Hypothalamus (tissue), 51 donors: Measurements from ENCODE around the gene DMWD.
"Not testable (repeated sequence)": the region's sequence is repeated elsewhere in the genome, so short reads cannot be mapped to it uniquely, and the experiment has no call there.

Experiments used
- DNase-seq, 51 donors: peaks; one replicate each; lab custom pipeline; 2025; lab: John Stamatoyannopoulos, UW

The DMWD gene

GRCh38 chr19:45757695-45758094 is 35.0 kb downstream of the DMWD start:
- no peak for DNase-seq

DNA sequence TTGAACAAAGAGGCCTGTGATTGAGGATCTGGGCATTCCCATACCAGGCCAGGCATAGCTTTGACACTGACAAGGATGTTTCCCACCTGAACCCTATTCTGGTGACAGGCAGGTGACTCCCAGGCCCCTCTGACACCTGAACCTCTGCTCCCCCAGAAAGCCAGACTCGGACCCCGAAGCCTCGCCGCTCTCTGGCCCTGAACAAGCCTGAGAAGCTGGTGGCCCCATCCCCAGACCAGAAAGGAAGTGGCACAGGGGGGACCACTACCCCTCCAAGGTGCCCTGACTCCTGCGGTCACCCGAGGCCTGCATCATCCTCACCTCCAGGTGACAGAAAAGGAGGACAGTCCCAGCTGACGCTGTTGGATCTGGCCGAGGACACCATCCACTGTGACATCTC is 38.3 kb downstream of the DMWD start:
- no peak for DNase-seq

- no peak for DNase-seq
Observed at GRCh38 chr19:45753548-45753947, 39.1 kb downstream of the DMWD start.

GRCh38 chr19:45752639-45753038 is 40.0 kb downstream of the DMWD start:
- DNase-seq: no peak

- DNase-seq: not testable (repeated sequence)
Observed at GRCh38 chr19:45751483-45751882, 41.2 kb downstream of the DMWD start.

GRCh38 chr19:45747513-45747912 is 45.1 kb downstream of the DMWD start:
- DNase-seq: no peak

GRCh38 chr19:45746866-45747265 is 45.8 kb downstream of the DMWD start:
- DNase-seq: no peak

DNA sequence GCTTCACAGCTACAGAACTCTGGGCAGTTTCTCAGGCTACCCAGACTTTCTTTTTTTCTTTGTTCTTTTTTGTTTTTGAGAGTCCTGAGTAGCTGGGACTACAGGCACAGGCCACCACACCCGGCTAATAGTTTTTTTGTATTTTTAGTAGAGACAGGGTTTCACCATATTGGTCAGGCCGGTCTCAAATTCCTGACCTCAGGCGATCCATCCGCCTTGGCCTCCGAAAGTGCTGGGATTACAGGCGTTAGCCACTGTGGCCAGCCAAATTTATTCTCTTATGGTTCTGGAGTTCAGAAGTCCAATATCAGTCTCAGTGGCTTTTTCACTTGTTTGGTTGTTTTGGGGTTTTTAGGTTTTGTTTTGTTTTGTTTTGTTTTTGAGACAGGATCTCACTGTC is 47.0 kb downstream of the DMWD start:
- DNase-seq: no peak

- no peak for DNase-seq
Observed at GRCh38 chr19:45742969-45743368, 49.7 kb downstream of the DMWD start.

GRCh38 chr19:45739498-45740439 is 52.9 kb downstream of the DMWD start:
- no peak for DNase-seq

DNA sequence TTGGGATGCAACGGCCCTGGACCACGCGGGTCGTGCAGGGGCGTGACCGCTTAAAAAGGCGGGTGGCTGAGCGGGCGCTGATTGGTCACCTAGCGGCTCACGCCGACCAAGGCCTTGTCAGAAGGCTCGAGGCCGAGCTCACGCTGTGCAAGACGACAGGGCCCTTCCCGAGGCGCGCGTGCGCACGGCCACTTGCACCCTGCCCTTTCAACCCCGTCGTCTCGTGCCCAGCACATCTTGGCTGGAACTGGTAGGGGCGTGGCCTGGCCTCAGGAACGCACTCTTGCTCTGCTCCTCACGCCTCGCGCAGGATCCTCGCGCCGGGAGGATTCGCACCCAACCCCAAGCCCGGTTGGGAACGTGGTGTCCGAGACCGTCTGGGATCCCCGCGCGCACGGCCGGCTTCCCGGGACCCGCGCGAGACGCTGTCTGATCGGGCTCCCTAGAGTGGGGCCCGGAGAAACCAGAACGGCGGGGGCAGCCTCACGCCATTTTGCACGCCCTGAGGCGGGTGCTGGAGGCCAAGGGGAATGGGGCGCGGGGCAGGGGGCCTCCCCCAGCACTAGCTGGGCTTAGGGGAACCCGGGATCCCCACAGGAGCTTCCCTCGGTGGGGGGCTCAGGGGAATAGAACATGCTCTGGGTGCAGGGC is 59.4 kb downstream of the DMWD start, which contains the start of gene MEIOSIN:
TSS of gene MEIOSIN (plus strand) at position 280 of the 651 bp plus-strand sequence. CDS start 1,938 bp downstream, outside the sequence.
- DNase-seq: no peak
